Activated CD8-positive, alpha-beta memory T cell treated with anti-CD3 and anti-CD28 coated beads for 36 hours (primary cell): Measurements from ENCODE around the gene CROCC. TPM values are rescaled to one million over a fixed set of nuclear protein-coding genes. Genes with fewer than 3 reads are reported as not detected.

Source experiments
- CTCF ChIA-PET: fragments of 350-600 bp; sonication (Branson Sonifier 250); formaldehyde crosslinking; loops from one replicate; lab custom pipeline; 2021; ENCODE audit warnings: antibody characterized with exemption; lab: Charles Lee
- POLR2A ChIA-PET: fragments of 350-600 bp; sonication (Branson Sonifier 250); formaldehyde crosslinking; loops from one replicate; lab custom pipeline; 2021; ENCODE audit warnings: antibody characterized with exemption; lab: Charles Lee
- total RNA-seq, 2 experiments: library from RNA; stranded (reverse); gene quantifications; one replicate each; pipeline ENCODE4 v1.2.3, GENCODE V29; 2021

CROCC gene
- total RNA-seq, 2 experiments from 2014 or later = 20.4 to 21.4 TPM

DNA sequence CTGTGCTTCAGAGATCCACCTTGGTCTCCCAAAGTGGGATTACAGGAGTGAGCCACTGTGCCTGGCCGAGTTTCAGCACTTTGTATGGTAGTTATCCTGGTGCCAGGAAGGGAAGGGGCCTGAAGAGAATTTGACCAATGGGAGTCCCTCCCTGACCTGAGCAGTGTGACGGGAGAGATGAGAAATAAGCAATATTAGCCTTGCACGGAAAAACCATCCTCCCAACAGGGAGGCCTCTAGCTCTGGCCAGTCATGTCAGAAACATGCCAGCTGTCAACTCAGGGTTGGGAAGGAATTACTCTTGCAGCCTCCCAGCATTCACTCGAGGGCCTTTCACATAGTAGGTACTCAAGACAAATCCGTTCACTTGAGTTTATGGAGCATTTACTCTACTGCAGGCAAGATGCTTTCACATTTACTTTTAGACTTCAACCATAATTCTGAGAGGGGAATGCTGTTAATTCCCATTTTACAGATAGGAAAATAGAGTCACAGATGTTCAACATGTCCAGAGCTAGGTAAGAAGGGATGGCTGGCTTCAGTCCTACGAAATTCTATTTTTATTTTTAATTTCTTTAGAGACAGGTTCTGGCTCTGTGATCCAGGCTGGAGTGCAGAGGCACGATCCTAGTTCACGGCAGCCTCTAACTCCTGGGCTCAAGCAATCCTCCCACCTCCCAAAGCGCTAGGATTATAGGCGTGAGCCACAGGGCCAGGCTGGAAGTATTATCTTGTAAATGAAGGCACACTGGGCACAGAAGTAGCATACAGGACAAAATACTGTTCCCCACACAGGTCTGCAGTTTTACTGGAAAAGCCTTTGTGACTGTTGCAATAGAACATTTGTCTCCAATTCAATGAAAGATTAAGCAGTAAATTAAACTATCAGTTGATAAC, 93.2 kb downstream of the CROCC start:
- ChIA-PET CTCF (no interaction called here), POLR2A (no interaction called here)

GRCh38 chr1:17016317-17016661, 94.6 kb downstream of the CROCC start:
- ChIA-PET CTCF (interaction anchor here (0.6 kb wide), 1 partner anchor 117 kb away, joined by 3 read pairs; no protein-coding TSS in a partner anchor), POLR2A (no interaction called here)

GRCh38 chr1:17017435-17017834, 95.7 kb downstream of the CROCC start:
- ChIA-PET POLR2A (no interaction called here), CTCF (no interaction called here)

DNA sequence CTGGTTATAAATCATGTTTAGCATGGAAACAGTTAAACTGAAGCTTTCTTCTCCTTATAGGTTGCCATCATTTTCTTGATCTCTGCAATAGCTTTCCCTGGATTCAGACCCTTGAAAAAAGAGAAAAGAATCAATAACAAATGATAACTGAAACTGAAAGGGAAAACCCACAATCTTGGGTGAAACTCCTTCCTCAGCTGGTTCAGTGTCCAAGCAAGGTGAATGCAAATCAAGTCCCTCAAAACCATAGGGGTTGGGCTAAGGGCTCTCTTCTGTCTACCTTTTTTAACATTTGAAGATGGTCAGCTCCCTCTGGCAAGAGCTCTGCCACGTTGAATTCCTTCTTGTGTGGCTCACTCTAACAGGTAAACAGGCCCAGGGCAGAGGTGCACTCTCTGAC, 97.1 kb downstream of the CROCC start:
- POLR2A ChIA-PET = no interaction called here
- CTCF ChIA-PET = no interaction called here

DNA sequence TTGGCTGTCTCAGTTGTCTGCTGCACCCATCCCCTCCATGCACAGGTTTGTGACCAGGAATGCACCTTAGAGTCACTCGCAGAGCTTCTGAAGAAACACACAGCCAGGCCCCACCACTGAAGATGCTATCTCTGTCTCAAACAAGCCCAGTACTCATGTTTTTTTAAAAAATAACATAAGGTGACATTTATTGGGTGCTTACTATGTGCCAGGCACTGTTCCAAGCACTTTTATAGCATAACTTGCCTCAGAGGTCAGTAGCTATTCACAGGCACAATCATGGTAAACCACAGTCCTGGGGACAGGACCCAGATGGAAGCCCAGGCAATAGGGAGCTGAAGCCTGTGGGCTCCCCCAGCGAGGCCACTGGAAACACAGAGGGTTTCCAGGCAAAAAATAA, 98.8 kb downstream of the CROCC start:
- POLR2A ChIA-PET = no interaction called here

GRCh38 chr1:17021896-17022295, 100.2 kb downstream of the CROCC start:
- ChIA-PET POLR2A (no interaction called here), CTCF (no interaction called here)

More for the DNA sequence above, 98.8 kb downstream of the CROCC start:
- CTCF ChIA-PET = interaction anchor here (0.7 kb wide), 1 partner anchor 25 kb away, joined by 4 read pairs; no protein-coding TSS in a partner anchor

Other genes starting within 250 kb of the CROCC start
- gene RNU1-4, start 181.4 kb upstream of the CROCC start, total RNA-seq = 1,000 to 10,000 TPM in 1 of 2 experiments, 100 to 1,000 TPM in 1; 907 to 1,003 TPM
- gene RNU1-2, start 26.0 kb upstream of the CROCC start, total RNA-seq = 1,000 to 10,000 TPM in 1 of 2 experiments, 100 to 1,000 TPM in 1; 907 to 1,003 TPM
- not detected for gene MFAP2, start 58.7 kb downstream of the CROCC start, total RNA-seq
- 10 to 100 TPM; 41.3 to 46.9 TPM for gene ATP13A2, start 90.0 kb downstream of the CROCC start, total RNA-seq
- gene SDHB, start 132.1 kb downstream of the CROCC start, total RNA-seq = 100 to 1,000 TPM; 151 to 155 TPM
- not detected for gene PADI2, start 197.5 kb downstream of the CROCC start, total RNA-seq